Measurements from ENCODE around the gene RP9. TPM values are rescaled to one million over a fixed set of nuclear protein-coding genes. Genes with fewer than 3 reads are reported as not detected.

The RP9 gene
- total RNA-seq, 1 experiment from 2014 or later = 29.1 TPM

- peaks cover 9% of the 10 kb centered on the region for H3K27me3 Mint-ChIP-seq (ENCODE audit: insufficient read depth, unreplicated experiment)
- intact Hi-C loops (cut with micrococcal nuclease) = loop anchor here (1.0 to 5.0 kb wide), 7 partner anchors 21 to 415 kb away; partner anchors contain the start of genes BBS9 and NT5C3A
- POLR2A ChIA-PET = interaction anchor here (0.8 to 4.2 kb wide), 16 partner anchors 9 to 216 kb away, joined by 3 to 44 read pairs (median 6); partner anchors contain the start of genes BBS9, FKBP9, KBTBD2 and NT5C3A
- no peak overlapping the region for H3K27ac Mint-ChIP-seq (ENCODE audit: low read depth, unreplicated experiment)
- H3K4me1 Mint-ChIP-seq (ENCODE audit: insufficient read depth, unreplicated experiment) = peaks cover 4% of the 10 kb centered on the region
- CTCF ChIA-PET = interaction anchor here (0.6 to 4.0 kb wide), 51 partner anchors 10 to 1642 kb away, joined by 3 to 31 read pairs (median 5); partner anchors contain the start of genes LSM5 and NT5C3A
- H3K4me3 Mint-ChIP-seq (ENCODE audit: unreplicated experiment) = peak overlapping the region; percentile 80
- peak; percentile 58 for DNase-seq (ENCODE audit: unreplicated experiment)
- BruUV-seq (replicated peaks) = no TSS peak
- no peaks in the 10 kb centered on the region for H3K9me3 Mint-ChIP-seq (ENCODE audit: unreplicated experiment)
- H3K36me3 Mint-ChIP-seq (ENCODE audit: insufficient read depth, unreplicated experiment) = peaks cover 21% of the 10 kb centered on the region
- TF ChIP-seq, protein P1, sequence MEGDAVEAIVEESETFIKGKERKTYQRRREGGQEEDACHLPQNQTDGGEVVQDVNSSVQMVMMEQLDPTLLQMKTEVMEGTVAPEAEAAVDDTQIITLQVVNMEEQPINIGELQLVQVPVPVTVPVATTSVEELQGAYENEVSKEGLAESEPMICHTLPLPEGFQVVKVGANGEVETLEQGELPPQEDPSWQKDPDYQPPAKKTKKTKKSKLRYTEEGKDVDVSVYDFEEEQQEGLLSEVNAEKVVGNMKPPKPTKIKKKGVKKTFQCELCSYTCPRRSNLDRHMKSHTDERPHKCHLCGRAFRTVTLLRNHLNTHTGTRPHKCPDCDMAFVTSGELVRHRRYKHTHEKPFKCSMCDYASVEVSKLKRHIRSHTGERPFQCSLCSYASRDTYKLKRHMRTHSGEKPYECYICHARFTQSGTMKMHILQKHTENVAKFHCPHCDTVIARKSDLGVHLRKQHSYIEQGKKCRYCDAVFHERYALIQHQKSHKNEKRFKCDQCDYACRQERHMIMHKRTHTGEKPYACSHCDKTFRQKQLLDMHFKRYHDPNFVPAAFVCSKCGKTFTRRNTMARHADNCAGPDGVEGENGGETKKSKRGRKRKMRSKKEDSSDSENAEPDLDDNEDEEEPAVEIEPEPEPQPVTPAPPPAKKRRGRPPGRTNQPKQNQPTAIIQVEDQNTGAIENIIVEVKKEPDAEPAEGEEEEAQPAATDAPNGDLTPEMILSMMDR (IDR thresholded peaks at IDR 0.05; ENCODE audit: unreplicated experiment) = peak; percentile 51
Measured at GRCh38 chr7:33107136-33108066, 1.8 kb downstream of the RP9 start.

- H3K27me3 Mint-ChIP-seq (ENCODE audit: insufficient read depth, unreplicated experiment) = no peaks in the 10 kb centered on the region
- ChIA-PET CTCF (interaction anchor here (1.8 to 1.9 kb wide), 2 partner anchors 19 to 301 kb away, joined by 3 to 4 read pairs; no protein-coding TSS in a partner anchor), POLR2A (interaction anchor here (2.0 kb wide), 1 partner anchor 39 kb away, joined by 6 read pairs; the partner anchor contains the start of gene NT5C3A)
- intact Hi-C loops (cut with micrococcal nuclease) = no loop called here
- H3K4me1 Mint-ChIP-seq (ENCODE audit: insufficient read depth, unreplicated experiment) = no peaks in the 10 kb centered on the region
- no peaks in the 10 kb centered on the region for H3K9me3 Mint-ChIP-seq (ENCODE audit: unreplicated experiment)
- DNase-seq (ENCODE audit: unreplicated experiment) = no peak
- BruUV-seq (replicated peaks) = no TSS peak
- H3K27ac Mint-ChIP-seq (ENCODE audit: low read depth, unreplicated experiment) = no peak overlapping the region
- no peak overlapping the region for H3K4me3 Mint-ChIP-seq (ENCODE audit: unreplicated experiment)
- TF ChIP-seq, protein P1 (IDR thresholded peaks at IDR 0.05; ENCODE audit: unreplicated experiment) = no peak
- H3K36me3 Mint-ChIP-seq (ENCODE audit: insufficient read depth, unreplicated experiment) = peaks cover 55% of the 10 kb centered on the region
Measured at GRCh38 chr7:33101906-33102305, 7.3 kb downstream of the RP9 start.

GRCh38 chr7:33100770-33101169, 8.4 kb downstream of the RP9 start:
- H3K27ac Mint-ChIP-seq (ENCODE audit: low read depth, unreplicated experiment) = no peak overlapping the region
- POLR2A ChIA-PET = interaction anchor here (2.0 kb wide), 1 partner anchor 38 kb away, joined by 6 read pairs; the partner anchor contains the start of gene NT5C3A
- H3K4me1 Mint-ChIP-seq (ENCODE audit: insufficient read depth, unreplicated experiment) = no peaks in the 10 kb centered on the region
- no peak for DNase-seq (ENCODE audit: unreplicated experiment)
- intact Hi-C loops (cut with micrococcal nuclease) = no loop called here
- BruUV-seq (replicated peaks) = no TSS peak
- no peaks in the 10 kb centered on the region for H3K27me3 Mint-ChIP-seq (ENCODE audit: insufficient read depth, unreplicated experiment)
- TF ChIP-seq, protein P1 (IDR thresholded peaks at IDR 0.05; ENCODE audit: unreplicated experiment) = no peak
- no peaks in the 10 kb centered on the region for H3K9me3 Mint-ChIP-seq (ENCODE audit: unreplicated experiment)
- no peak overlapping the region for H3K4me3 Mint-ChIP-seq (ENCODE audit: unreplicated experiment)
- peaks cover 63% of the 10 kb centered on the region for H3K36me3 Mint-ChIP-seq (ENCODE audit: insufficient read depth, unreplicated experiment)
- CTCF ChIA-PET = interaction anchor here (0.6 to 1.8 kb wide), 5 partner anchors 8 to 410 kb away, joined by 3 to 5 read pairs (median 4); no protein-coding TSS in a partner anchor
